Astrocyte (in vitro differentiated cells and primary cell): ENCODE measurements around the gene PPIL6. TPM values are rescaled to one million over a fixed set of nuclear protein-coding genes. Genes with fewer than 3 reads are reported as not detected.

Experiments
- DNase-seq: peaks from one replicate; pipeline ENCODE4 v3.0.0-alpha.2; 2010; ENCODE audit warnings: low read depth
- FAIRE-seq: peaks from 2 replicates; lab custom pipeline; 2011; peaks lifted over from hg19 to GRCh38; lab: Jason Lieb, UNC
- H2AFZ ChIP-seq: 2 replicates; pipeline ENCODE4 v1.6.0; 2012; ENCODE audit warnings: low read depth, low read length, inconsistent platforms
- H3K27ac ChIP-seq: 2 replicates; pipeline ENCODE4 v1.5.1; 2011; ENCODE audit warnings: low read depth, low read length, inconsistent platforms
- H3K27me3 ChIP-seq: 2 replicates; pipeline ENCODE4 v1.6.0; 2011; ENCODE audit warnings: low read length, inconsistent platforms; ENCODE audit not compliant: insufficient read depth
- H3K36me3 ChIP-seq: 2 replicates; pipeline ENCODE4 v1.5.1; 2011; ENCODE audit warnings: low read length, inconsistent platforms; ENCODE audit not compliant: insufficient read depth
- H3K4me1 ChIP-seq: 2 replicates; pipeline ENCODE4 v1.5.1; 2011; ENCODE audit warnings: low read length, inconsistent platforms; ENCODE audit not compliant: insufficient read depth
- H3K4me2 ChIP-seq: 2 replicates; pipeline ENCODE4 v1.6.0; 2012; ENCODE audit warnings: low read length, inconsistent platforms
- H3K4me3 ChIP-seq: 2 replicates; pipeline ENCODE4 v1.5.1; 2011; ENCODE audit warnings: low read depth, mild to moderate bottlenecking, low read length, inconsistent platforms; ENCODE audit not compliant: insufficient read depth
- H3K79me2 ChIP-seq: 2 replicates; pipeline ENCODE4 v1.6.0; 2012; ENCODE audit warnings: mild to moderate bottlenecking, low read length, inconsistent platforms; ENCODE audit not compliant: insufficient read depth
- H3K9ac ChIP-seq: 2 replicates; pipeline ENCODE4 v1.6.0; 2012; ENCODE audit warnings: mild to moderate bottlenecking, low read length, inconsistent platforms
- H3K9me3 ChIP-seq: 2 replicates; pipeline ENCODE4 v1.5.1; 2012; ENCODE audit warnings: low read depth, mild to moderate bottlenecking, low read length, inconsistent platforms; ENCODE audit not compliant: insufficient read depth
- H4K20me1 ChIP-seq: 2 replicates; pipeline ENCODE4 v1.6.0; 2012; ENCODE audit warnings: low read length, inconsistent platforms; ENCODE audit not compliant: insufficient read depth
- H3K27ac Mint-ChIP-seq: one replicate; pipeline ENCODE4 v1.8.0; 2021; ENCODE audit warnings: mild to moderate bottlenecking, mixed read lengths; ENCODE audit not compliant: unreplicated experiment
- H3K27me3 Mint-ChIP-seq: one replicate; pipeline ENCODE4 v1.8.0; 2021; ENCODE audit warnings: low read depth, mixed read lengths; ENCODE audit not compliant: unreplicated experiment
- H3K36me3 Mint-ChIP-seq: one replicate; pipeline ENCODE4 v1.8.0; 2021; ENCODE audit warnings: low read depth, mixed read lengths; ENCODE audit not compliant: unreplicated experiment
- H3K4me1 Mint-ChIP-seq: one replicate; pipeline ENCODE4 v1.8.0; 2021; ENCODE audit warnings: low read depth, mixed read lengths; ENCODE audit not compliant: unreplicated experiment
- H3K4me3 Mint-ChIP-seq: one replicate; pipeline ENCODE4 v1.8.0; 2021; ENCODE audit warnings: mild to moderate bottlenecking, moderate library complexity, mixed read lengths; ENCODE audit not compliant: unreplicated experiment
- H3K9me3 Mint-ChIP-seq: one replicate; pipeline ENCODE4 v1.8.0; 2021; ENCODE audit warnings: mild to moderate bottlenecking, mixed read lengths; ENCODE audit not compliant: unreplicated experiment
- EZH2 ChIP-seq: IDR thresholded peaks from 2 replicates; pipeline ENCODE4 v1.6.1; 2012; ENCODE audit warnings: mild to moderate bottlenecking, low read length, inconsistent platforms; ENCODE audit not compliant: insufficient read depth
- total RNA-seq: library from RNA; stranded (reverse); gene quantifications from 2 replicates; pipeline ENCODE4 v1.2.1, GENCODE V29; 2021
- TF ChIP-seq, protein P1 (sequence below): IDR thresholded peaks from 2 replicates; pipeline ENCODE4 v1.5.1; 2011; ENCODE audit warnings: low read depth, mild to moderate bottlenecking, inconsistent platforms, low read length, moderate library complexity; ENCODE audit not compliant: insufficient read depth

PPIL6 gene
- total RNA-seq, 1 donor from 2014 or later = 1.7 TPM

DNA sequence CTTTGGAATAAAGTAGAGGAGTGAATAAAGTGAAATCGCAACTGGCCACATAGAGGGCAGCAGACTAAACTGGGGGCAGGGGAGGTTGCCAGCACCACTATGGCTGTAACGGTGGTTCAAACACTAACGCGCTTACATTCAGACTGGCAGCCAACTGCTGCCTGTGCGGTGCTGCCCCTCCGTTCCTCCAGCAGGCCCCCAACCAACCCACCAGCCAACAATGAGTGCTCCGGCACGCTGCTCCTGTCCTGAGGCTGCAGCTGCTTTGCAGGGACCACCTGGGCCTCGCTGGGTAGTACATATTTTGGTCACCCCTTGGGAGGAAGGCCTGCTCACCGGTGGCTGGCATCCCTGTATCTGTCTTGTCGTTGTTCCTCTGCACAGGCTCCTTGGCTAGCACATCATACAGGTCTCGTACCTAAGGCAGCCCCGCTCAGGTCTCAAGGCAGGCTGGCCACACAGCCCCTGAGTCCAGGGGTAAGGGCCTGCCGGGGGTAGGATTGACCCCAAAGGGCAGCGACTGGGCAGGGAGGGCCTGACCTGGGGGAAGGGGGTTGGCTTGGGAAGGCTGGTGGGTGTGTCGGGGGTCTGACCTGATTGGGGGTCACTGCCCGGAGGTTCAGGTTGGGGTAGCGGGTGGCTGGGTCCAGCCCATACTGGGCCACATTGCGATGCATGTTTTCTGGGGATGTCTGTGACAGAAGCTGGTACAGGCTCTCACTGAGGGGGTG is 8.8 kb upstream of the PPIL6 start:
- FAIRE-seq = no peak
- H3K27ac Mint-ChIP-seq = no peak overlapping the region

DNA sequence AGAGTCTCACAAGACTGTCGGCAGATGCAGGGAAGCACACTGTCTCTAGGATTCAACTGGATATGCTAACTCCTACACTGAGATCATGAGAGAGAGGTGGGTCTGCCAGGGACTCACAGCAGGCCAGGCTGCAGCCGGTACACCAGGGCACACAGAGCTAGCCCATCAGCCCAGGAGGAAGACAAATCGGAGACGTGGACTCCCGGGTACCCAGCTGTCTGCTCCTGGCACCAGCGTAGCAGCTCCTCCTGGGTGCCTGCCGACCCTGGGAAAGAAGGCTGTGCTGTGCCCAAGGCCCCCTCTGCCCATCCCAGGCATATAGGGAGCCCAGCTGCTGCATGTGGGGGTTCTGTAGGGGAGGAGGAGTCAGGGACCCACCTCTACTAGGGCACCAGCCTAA is 8.2 kb upstream of the PPIL6 start:
- Histone ChIP-seq H3K9ac (no peak overlapping the region), H2AFZ (no peak overlapping the region), H3K4me1 (no peaks in the 10 kb centered on the region), H3K27me3 (no peaks in the 10 kb centered on the region), H3K4me2 (no peak overlapping the region), H3K4me3 (no peak overlapping the region), H3K79me2 (peaks cover 6% of the 10 kb centered on the region), H3K36me3 (peaks cover 19% of the 10 kb centered on the region), H4K20me1 (peaks cover 35% of the 10 kb centered on the region), H3K9me3 (no peaks in the 10 kb centered on the region), H3K27ac (no peak overlapping the region)
- DNase-seq (no peak), FAIRE-seq (no peak)
- H3K27ac Mint-ChIP-seq = no peak overlapping the region
- peaks cover 3% of the 10 kb centered on the region for H3K4me1 Mint-ChIP-seq
- H3K9me3 Mint-ChIP-seq = no peaks in the 10 kb centered on the region
- peaks cover 26% of the 10 kb centered on the region for H3K36me3 Mint-ChIP-seq
- H3K4me3 Mint-ChIP-seq = no peak overlapping the region
- TF ChIP-seq, protein P1, sequence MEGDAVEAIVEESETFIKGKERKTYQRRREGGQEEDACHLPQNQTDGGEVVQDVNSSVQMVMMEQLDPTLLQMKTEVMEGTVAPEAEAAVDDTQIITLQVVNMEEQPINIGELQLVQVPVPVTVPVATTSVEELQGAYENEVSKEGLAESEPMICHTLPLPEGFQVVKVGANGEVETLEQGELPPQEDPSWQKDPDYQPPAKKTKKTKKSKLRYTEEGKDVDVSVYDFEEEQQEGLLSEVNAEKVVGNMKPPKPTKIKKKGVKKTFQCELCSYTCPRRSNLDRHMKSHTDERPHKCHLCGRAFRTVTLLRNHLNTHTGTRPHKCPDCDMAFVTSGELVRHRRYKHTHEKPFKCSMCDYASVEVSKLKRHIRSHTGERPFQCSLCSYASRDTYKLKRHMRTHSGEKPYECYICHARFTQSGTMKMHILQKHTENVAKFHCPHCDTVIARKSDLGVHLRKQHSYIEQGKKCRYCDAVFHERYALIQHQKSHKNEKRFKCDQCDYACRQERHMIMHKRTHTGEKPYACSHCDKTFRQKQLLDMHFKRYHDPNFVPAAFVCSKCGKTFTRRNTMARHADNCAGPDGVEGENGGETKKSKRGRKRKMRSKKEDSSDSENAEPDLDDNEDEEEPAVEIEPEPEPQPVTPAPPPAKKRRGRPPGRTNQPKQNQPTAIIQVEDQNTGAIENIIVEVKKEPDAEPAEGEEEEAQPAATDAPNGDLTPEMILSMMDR = no peak
- no peak for TF ChIP-seq EZH2
- H3K27me3 Mint-ChIP-seq = no peaks in the 10 kb centered on the region

More for the DNA sequence above, 8.8 kb upstream of the PPIL6 start:
- H3K36me3 ChIP-seq = peaks cover 17% of the 10 kb centered on the region
- H4K20me1 ChIP-seq = peaks cover 36% of the 10 kb centered on the region
- Mint-ChIP-seq H3K27me3 (no peaks in the 10 kb centered on the region), H3K4me1 (peaks cover 3% of the 10 kb centered on the region), H3K9me3 (no peaks in the 10 kb centered on the region), H3K36me3 (peaks cover 27% of the 10 kb centered on the region), H3K4me3 (no peak overlapping the region)
- peaks cover 12% of the 10 kb centered on the region for H3K79me2 ChIP-seq
- no peak overlapping the region for H3K4me3 ChIP-seq
- no peak overlapping the region for H3K9ac ChIP-seq
- no peaks in the 10 kb centered on the region for H3K9me3 ChIP-seq
- H3K27ac ChIP-seq = no peak overlapping the region
- H3K4me1 ChIP-seq = peaks cover 2% of the 10 kb centered on the region
- no peak for TF ChIP-seq EZH2
- TF ChIP-seq, protein P1 = no peak
- no peak for DNase-seq
- H3K4me2 ChIP-seq = no peak overlapping the region
- no peaks in the 10 kb centered on the region for H3K27me3 ChIP-seq
- no peak overlapping the region for H2AFZ ChIP-seq
